Measurements from ENCODE around the gene ZKSCAN1.

- TF ChIP-seq EZH2 (IDR thresholded peaks at IDR 0.05; ENCODE audit: low read depth, unreplicated experiment), result no peak
- no peak for TF ChIP-seq CTCF (conservative IDR thresholded peaks at IDR 0.05; ENCODE audit: low read depth in 2 of 2)
- no peak for TF ChIP-seq EZH2phosphoT487 (IDR thresholded peaks at IDR 0.05; ENCODE audit: unreplicated experiment)
- TF ChIP-seq REST (IDR thresholded peaks at IDR 0.05; ENCODE audit: unreplicated experiment), result no peak
- no peak for TF ChIP-seq ZNF114 (CRISPR knock-in tag; IDR thresholded peaks at IDR 0.05)
Observed at GRCh38 chr7:100064162-100064561, 48.8 kb downstream of the ZKSCAN1 start.

Measured in GM23338 (cell line).